Liver (tissue), 9 donors: Measurements from ENCODE around the gene UBXN7. TPM values are rescaled to one million over a fixed set of nuclear protein-coding genes. Genes with fewer than 3 reads are reported as not detected.
"Not testable (repeated sequence)": the region's sequence is repeated elsewhere in the genome, so short reads cannot be mapped to it uniquely, and the experiment has no call there.

Experiments used
- DNase-seq: peaks from one replicate; pipeline ENCODE4 v3.0.0-alpha.2; 2017; ENCODE audit warnings: low spot score
- H3K27ac ChIP-seq, 2 donors: one replicate each; pipeline ENCODE4 v1.7.0; 2013; ENCODE audit warnings: inconsistent platforms in 2 of 2, low read length in 2 of 2, control low read depth in 1 of 2, low read depth in 1 of 2, mild to moderate bottlenecking in 1 of 2
- H3K27me3 ChIP-seq, 4 donors: one replicate each; pipeline versions ENCODE4 v1.6.1 to v1.7.0; 2013; ENCODE audit warnings: low read length in 3 of 4, inconsistent platforms in 1 of 4, mild to moderate bottlenecking in 1 of 4, moderate library complexity in 1 of 4; ENCODE audit not compliant: control insufficient read depth in 4 of 4, insufficient read depth in 4 of 4
- H3K36me3 ChIP-seq, 4 donors: one replicate each; pipeline versions ENCODE4 v1.6.1 to v1.7.0; 2013; ENCODE audit warnings: low read length in 3 of 4, mild to moderate bottlenecking in 3 of 4, low read depth in 1 of 4, moderate library complexity in 1 of 4; ENCODE audit not compliant: control insufficient read depth in 4 of 4, insufficient read depth in 3 of 4
- H3K4me1 ChIP-seq, 4 donors: one replicate each; pipeline versions ENCODE4 v1.6.1 to v1.7.0; 2013; ENCODE audit warnings: low read length in 3 of 4, mild to moderate bottlenecking in 3 of 4, moderate library complexity in 1 of 4; ENCODE audit not compliant: control insufficient read depth in 4 of 4, insufficient read depth in 4 of 4
- H3K4me3 ChIP-seq, 3 donors: one replicate each; pipeline versions ENCODE4 v1.6.1 to v1.7.0; 2013; ENCODE audit warnings: low read length in 3 of 3, control low read depth in 1 of 3, low read depth in 1 of 3, mild to moderate bottlenecking in 1 of 3
- H3K9ac ChIP-seq, 2 donors: one replicate each; pipeline ENCODE4 v1.7.0; 2013; ENCODE audit warnings: low read length in 2 of 2, mild to moderate bottlenecking in 2 of 2, moderate library complexity in 2 of 2, control low read depth in 1 of 2, low read depth in 1 of 2
- H3K9me3 ChIP-seq, 4 donors: one replicate each; pipeline versions ENCODE4 v1.6.1 to v1.7.0; 2013; ENCODE audit warnings: low read length in 3 of 4; ENCODE audit not compliant: control insufficient read depth in 4 of 4
- ATF3 ChIP-seq: IDR thresholded peaks from 2 replicates; pipeline ENCODE4 v1.6.1; 2016; ENCODE audit warnings: antibody characterized with exemption
- CTCF ChIP-seq: fragments of 150-350 bp; IDR thresholded peaks from 2 replicates; pipeline ENCODE4 v1.5.1; 2017; ENCODE audit warnings: improper control_type of control experiment, low read depth, low read length; ENCODE audit not compliant: missing input control
- FOXA1 ChIP-seq: IDR thresholded peaks from 2 replicates; pipeline ENCODE4 v1.6.1; 2016; ENCODE audit warnings: antibody characterized with exemption
- FOXA2 ChIP-seq: IDR thresholded peaks from 2 replicates; pipeline ENCODE4 v1.6.1; 2016; ENCODE audit warnings: antibody characterized with exemption
- GABPA ChIP-seq, 2 donors: IDR thresholded peaks in 1 of 2; conservative IDR thresholded peaks in 1 of 2; 2 replicates each; pipeline ENCODE4 v1.6.1; 2016; ENCODE audit warnings: antibody characterized with exemption in 2 of 2, mild to moderate bottlenecking in 1 of 2, moderate library complexity in 1 of 2
- HNF4A ChIP-seq, 2 donors: conservative IDR thresholded peaks; 2 replicates each; pipeline ENCODE4 v1.6.1; 2016; ENCODE audit warnings: antibody characterized with exemption in 2 of 2, mild to moderate bottlenecking in 2 of 2
- JUND ChIP-seq, 2 donors: IDR thresholded peaks; 2 replicates each; pipeline ENCODE4 v1.6.1; 2016; ENCODE audit warnings: antibody characterized with exemption in 2 of 2
- MAX ChIP-seq: IDR thresholded peaks from 2 replicates; pipeline ENCODE4 v1.6.1; 2016; ENCODE audit warnings: antibody characterized with exemption
- RAD21 ChIP-seq, 2 donors: IDR thresholded peaks; 2 replicates each; pipeline ENCODE4 v1.6.1; 2016; ENCODE audit warnings: antibody characterized with exemption in 2 of 2, mild to moderate bottlenecking in 2 of 2
- REST ChIP-seq: IDR thresholded peaks from 2 replicates; pipeline ENCODE4 v1.6.1; 2016; ENCODE audit warnings: antibody characterized with exemption, mild to moderate bottlenecking
- TAF1 ChIP-seq: conservative IDR thresholded peaks from 2 replicates; pipeline ENCODE4 v1.6.1; 2016; ENCODE audit warnings: antibody characterized with exemption, mild to moderate bottlenecking
- YY1 ChIP-seq: IDR thresholded peaks from 2 replicates; pipeline ENCODE4 v1.6.1; 2016; ENCODE audit warnings: antibody characterized with exemption, mild to moderate bottlenecking
- WGBS: extraction: QIAGEN DNeasy Blood & Tissue Kit; methylation state at CpG from one replicate; pipeline ENCODE4 v1.1.7; 2013; 5-methylcytosine and 5-hydroxymethylcytosine counted together
- polyA plus RNA-seq, 2 donors: library from polyadenylated mRNA; stranded (reverse) in 1 of 2; unstranded in 1 of 2; fragments of 200-250 nt in 1 of 2; fragments of >200 nt in 1 of 2; fragmentation: Nextera tagmentation in 1 of 2; extraction: Ambion mirVana in 1 of 2; gene quantifications; one replicate each; pipeline versions ENCODE4 v1.2.1 to v1.2.3, GENCODE V29; 2013 to 2015
- total RNA-seq, 2 donors: library from RNA; depleted of rRNA; stranded (reverse); fragments of >200 nt; gene quantifications; one replicate each; pipeline ENCODE4 v1.2.3, GENCODE V29; 2014
- donor health status: healthy.
- donor health status: healthy.
- donor health status: healthy.
- donor health status: healthy.
- donor health status: healthy.

Gene UBXN7
- total and polyA plus RNA-seq, 4 donors: 2.9 to 15.5 (median 7.7) TPM

GRCh38 chr3:196458063-196458462 lies 25.8 kb upstream of the UBXN7 start:
- 83% methylated on average over 4 of the region's 4 CpGs for WGBS
- no peaks in the 10 kb centered on the region for H3K36me3 ChIP-seq
- no peak overlapping the region for H3K27ac ChIP-seq
- no peaks in the 10 kb centered on the region for H3K27me3 ChIP-seq
- no peak overlapping the region for H3K4me3 ChIP-seq
- TF ChIP-seq GABPA (IDR thresholded peaks at IDR 0.05 in 1 of 2, conservative IDR thresholded peaks at IDR 0.05 in 1 of 2) (no peak), MAX (no peak), HNF4A (conservative IDR thresholded peaks at IDR 0.05) (no peak), TAF1 (no peak), ATF3 (no peak), CTCF (no peak), JUND (IDR thresholded peaks at IDR 0.05) (no peak), RAD21 (IDR thresholded peaks at IDR 0.05) (no peak), REST (no peak)
- no peaks in the 10 kb centered on the region for H3K9me3 ChIP-seq
- no peaks in the 10 kb centered on the region for H3K4me1 ChIP-seq
- DNase-seq: no peak
- no peak overlapping the region for H3K9ac ChIP-seq

GRCh38 chr3:196457470-196457869 lies 25.2 kb upstream of the UBXN7 start:
- not testable (repeated sequence) for H3K4me3 ChIP-seq, H3K27ac ChIP-seq, H3K9me3 ChIP-seq, H3K4me1 ChIP-seq, H3K27me3 ChIP-seq, H3K9ac ChIP-seq, DNase-seq, H3K36me3 ChIP-seq
- WGBS: 69% methylated on average over 7 of the region's 7 CpGs

GRCh38 chr3:196454935-196455334 lies 22.7 kb upstream of the UBXN7 start:
- no peak for DNase-seq
- TF ChIP-seq FOXA2 (no peak), MAX (no peak), CTCF (no peak), FOXA1 (no peak), YY1 (no peak), HNF4A (conservative IDR thresholded peaks at IDR 0.05) (no peak)
- Histone ChIP-seq H3K27me3 (no peaks in the 10 kb centered on the region), H3K36me3 (no peaks in the 10 kb centered on the region), H3K9ac (no peak overlapping the region), H3K27ac (no peak overlapping the region), H3K4me3 (no peak overlapping the region), H3K9me3 (no peaks in the 10 kb centered on the region), H3K4me1 (no peaks in the 10 kb centered on the region)
- 97% methylated on average over 6 of the region's 6 CpGs for WGBS
